Prostate gland (tissue), 2 donors: ENCODE data around the gene PROCR. TPM values are rescaled to one million over a fixed set of nuclear protein-coding genes. Genes with fewer than 3 reads are reported as not detected.
"Not testable (repeated sequence)": the region's sequence is repeated elsewhere in the genome, so short reads cannot be mapped to it uniquely, and the experiment has no call there.

ENCODE experiments used
- DNase-seq: peaks from one replicate; pipeline ENCODE4 v3.0.0-alpha.2; 2019; ENCODE audit warnings: low spot score
- H3K27ac ChIP-seq, 2 donors: fragments of 200-600 bp; sonication (generic); 2 replicates each; pipeline ENCODE4 v1.5.1; 2017 to 2019
- H3K27me3 ChIP-seq: fragments of 200-600 bp; sonication (generic); replicated peaks from 2 replicates; pipeline ENCODE4 v1.5.1; 2019; ENCODE audit not compliant: insufficient read depth
- H3K36me3 ChIP-seq, 2 donors: fragments of 200-600 bp; sonication (generic); 1 replicate in 1 of 2; 2 replicates in 1 of 2; pipeline versions ENCODE4 v1.5.1 to v1.8.1; 2017 to 2019
- H3K4me1 ChIP-seq: fragments of 200-600 bp; sonication (generic); replicated peaks from 2 replicates; pipeline ENCODE4 v1.5.1; 2019
- H3K4me3 ChIP-seq, 2 donors: fragments of 200-600 bp; sonication (generic); 2 replicates each; pipeline ENCODE4 v1.5.1; 2017 to 2019
- H3K9me3 ChIP-seq: fragments of 200-600 bp; sonication (generic); 2 replicates; pipeline ENCODE4 v1.5.1; 2017
- CTCF ChIP-seq, 4 experiments: fragments of 200-600 bp in 2 of 4; fragments of 450-650 bp in 2 of 4; sonication (generic) in 2 of 4; IDR thresholded peaks; 1 replicate in 3 of 4; 2 replicates in 1 of 4; pipeline ENCODE4 v1.5.1; 2016 to 2019; ENCODE audit warnings: antibody characterized with exemption in 4 of 4, mild to moderate bottlenecking in 2 of 4, moderate library complexity in 2 of 4
- POLR2A ChIP-seq: fragments of 450-650 bp; IDR thresholded peaks from one replicate; pipeline ENCODE4 v1.6.1; 2016; ENCODE audit warnings: antibody characterized with exemption, mild to moderate bottlenecking
- POLR2AphosphoS5 ChIP-seq: sonication (generic); formaldehyde crosslinking; IDR thresholded peaks from one replicate; pipeline ENCODE4 v1.6.1; 2017; ENCODE audit warnings: antibody characterized with exemption
- WGBS: methylation state at CpG from one replicate; pipeline ENCODE4 v1.1.5; 2018; 5-methylcytosine and 5-hydroxymethylcytosine counted together
- intact Hi-C: fragments of 100-400 bp; cut with DNase I; formaldehyde crosslinking; loops from one replicate; pipeline ENCODE4 v1.14.2; 2022
- total RNA-seq, 2 donors: library from RNA; depleted of rRNA; stranded (reverse); fragments of >200 nt; gene quantifications; one replicate each; pipeline ENCODE4 v1.1.0, GENCODE V29; 2016

The PROCR gene
- total RNA-seq, 2 donors from 2014 or later = 11.2 to 17.6 TPM

- DNase-seq = no peak
- WGBS = 69% methylated on average over 11 of the region's 11 CpGs
- no peaks in the 10 kb centered on the region for H3K9me3 ChIP-seq
- H3K27ac ChIP-seq = no peak overlapping the region
- no peaks in the 10 kb centered on the region for H3K36me3 ChIP-seq
- H3K4me3 ChIP-seq = no peak overlapping the region
- intact Hi-C loops = no loop called here
- no peaks in the 10 kb centered on the region for H3K4me1 ChIP-seq
- no peak for TF ChIP-seq POLR2AphosphoS5
- no peak for TF ChIP-seq CTCF (IDR thresholded peaks at IDR 0.05)
- TF ChIP-seq POLR2A = no peak
- no peaks in the 10 kb centered on the region for H3K27me3 ChIP-seq
These were observed 7.7 kb downstream of the PROCR start for GRCh38 chr20:35179292-35180212.

GRCh38 chr20:35180266-35180665 is 8.4 kb downstream of the PROCR start:
- TF ChIP-seq POLR2A (no peak), POLR2AphosphoS5 (no peak), CTCF (IDR thresholded peaks at IDR 0.05) (no peak)
- Histone ChIP-seq H3K27ac (no peak overlapping the region), H3K4me1 (no peaks in the 10 kb centered on the region), H3K27me3 (no peaks in the 10 kb centered on the region), H3K36me3 (no peaks in the 10 kb centered on the region), H3K4me3 (no peak overlapping the region), H3K9me3 (no peaks in the 10 kb centered on the region)
- intact Hi-C loops = no loop called here
- WGBS = 88% methylated on average over 5 of the region's 5 CpGs
- DNase-seq = no peak

GRCh38 chr20:35181731-35182130 is 9.9 kb downstream of the PROCR start:
- intact Hi-C loops = no loop called here
- no peak for TF ChIP-seq POLR2AphosphoS5
- TF ChIP-seq POLR2A = no peak
- no peak for TF ChIP-seq CTCF (IDR thresholded peaks at IDR 0.05)
- no peaks in the 10 kb centered on the region for H3K9me3 ChIP-seq
- DNase-seq = no peak
- H3K27ac ChIP-seq = no peak overlapping the region
- no peaks in the 10 kb centered on the region for H3K27me3 ChIP-seq
- no peaks in the 10 kb centered on the region for H3K4me1 ChIP-seq
- no peaks in the 10 kb centered on the region for H3K36me3 ChIP-seq
- no peak overlapping the region for H3K4me3 ChIP-seq

- intact Hi-C loops, DNase-seq, H3K36me3 ChIP-seq, H3K27ac ChIP-seq, H3K4me1 ChIP-seq, H3K4me3 ChIP-seq, H3K27me3 ChIP-seq, H3K9me3 ChIP-seq: not testable (repeated sequence)
- WGBS = 92% methylated on average over 10 of the region's 10 CpGs
These were observed 14.9 kb downstream of the PROCR start for GRCh38 chr20:35186691-35187289.

GRCh38 chr20:35187584-35188190 is 15.8 kb downstream of the PROCR start:
- no peak for DNase-seq
- H3K9me3 ChIP-seq = no peaks in the 10 kb centered on the region
- WGBS = 60% methylated on average over 5 of the region's 5 CpGs
- TF ChIP-seq CTCF (IDR thresholded peaks at IDR 0.05) = no peak
- TF ChIP-seq POLR2AphosphoS5 = no peak
- no peak for TF ChIP-seq POLR2A
- intact Hi-C loops = no loop called here
- H3K27me3 ChIP-seq = no peaks in the 10 kb centered on the region
- no peaks in the 10 kb centered on the region for H3K4me1 ChIP-seq
- H3K36me3 ChIP-seq = no peaks in the 10 kb centered on the region
- H3K27ac ChIP-seq = no peak overlapping the region
- no peak overlapping the region for H3K4me3 ChIP-seq

- H3K4me3 ChIP-seq, H3K36me3 ChIP-seq, DNase-seq, H3K4me1 ChIP-seq, intact Hi-C loops, H3K27me3 ChIP-seq, H3K9me3 ChIP-seq, H3K27ac ChIP-seq: not testable (repeated sequence)
- 80% methylated on average over 8 of the region's 8 CpGs for WGBS
These were observed 17.4 kb downstream of the PROCR start for GRCh38 chr20:35189223-35189622.
